Measurements from ENCODE around the gene UBE3C.

- TF ChIP-seq CTCF (IDR thresholded peaks at IDR 0.05), result no peak
- TF ChIP-seq POLR2A (IDR thresholded peaks at IDR 0.05), result no peak
Measured at GRCh38 chr7:157125376-157126223, 13.1 kb upstream of the UBE3C start.
